GM20431 (cell line): ENCODE results near the gene PRMT7.

Experiments used
- in situ Hi-C: fragments of 300-500 bp; cut with MseI, MboI; formaldehyde crosslinking; loops from one replicate; pipeline ENCODE4 v1.15.0; 2020; ENCODE audit warnings: low sequenced_read_pairs; ENCODE audit not compliant: unreplicated experiment

PRMT7 gene

DNA sequence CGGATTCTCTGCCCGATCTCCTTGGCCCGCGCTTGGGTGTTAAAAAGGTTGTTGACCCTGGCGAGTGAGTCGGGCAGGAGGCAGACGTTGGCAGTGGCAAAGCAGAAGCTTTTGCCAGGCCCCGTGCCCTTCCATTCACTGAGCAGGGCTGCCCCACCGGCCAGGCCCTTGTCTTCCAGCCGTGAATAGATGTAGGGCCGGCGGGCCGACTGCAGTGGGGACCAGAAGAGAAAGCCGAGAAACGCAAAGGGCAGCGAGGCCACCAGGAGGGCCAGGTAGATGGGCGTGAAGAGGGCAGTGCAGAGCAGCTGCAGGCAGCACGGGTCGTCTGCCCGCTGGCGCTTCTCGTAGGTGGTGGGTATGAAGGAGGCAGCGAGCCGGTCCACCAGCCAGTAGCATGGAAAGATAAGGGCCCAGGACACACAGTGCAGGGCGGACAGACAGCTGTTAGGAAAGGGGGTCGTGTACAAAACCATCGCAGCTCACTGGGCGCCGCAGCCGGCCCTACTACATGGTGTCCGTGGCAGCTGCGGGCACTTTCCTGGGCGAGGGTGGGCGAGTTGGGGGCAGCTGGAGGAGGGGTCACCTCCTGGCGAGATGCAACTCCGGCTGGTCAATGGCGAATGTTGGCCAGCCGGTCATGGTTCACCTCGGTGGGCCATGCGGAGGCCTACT is 61.0 kb downstream of the PRMT7 start:
- in situ Hi-C loops = no loop called here

DNA sequence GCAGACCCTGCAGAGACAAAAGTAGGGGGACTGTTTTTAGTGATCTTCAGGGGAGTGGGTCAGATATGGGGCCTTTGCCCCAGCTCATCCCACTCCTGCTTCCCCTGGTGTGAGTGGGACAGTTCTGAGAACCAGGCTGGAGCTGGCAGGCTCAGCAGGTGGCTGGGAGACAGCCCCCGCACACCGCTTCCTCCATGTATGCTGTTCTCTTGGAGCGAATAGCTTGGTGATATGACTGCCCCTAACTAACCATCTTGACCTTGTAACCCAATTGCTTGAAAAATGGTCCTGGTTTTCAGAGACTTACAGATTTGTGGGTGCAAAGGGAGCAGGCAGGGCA is 61.5 kb downstream of the PRMT7 start:
- in situ Hi-C loops = no loop called here

DNA sequence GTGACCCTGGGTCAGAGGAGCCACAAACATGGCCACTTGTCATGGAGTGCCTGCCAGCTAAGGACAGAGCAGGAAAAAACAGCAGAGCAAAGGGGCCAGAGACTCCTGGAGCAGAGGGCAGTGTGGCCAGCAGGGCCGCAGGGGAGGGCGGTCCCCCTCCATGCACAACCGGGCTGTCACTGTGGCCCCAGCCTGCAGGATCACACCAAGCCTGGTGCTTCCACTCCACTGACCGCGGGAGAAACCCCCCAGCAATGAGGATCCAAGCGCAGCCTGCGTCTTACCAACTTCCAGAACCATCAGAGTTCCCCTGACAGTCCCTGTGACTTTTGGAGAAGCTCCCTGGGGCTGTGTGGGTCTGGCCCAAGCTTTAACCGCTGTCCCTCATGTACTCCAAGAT is 62.0 kb downstream of the PRMT7 start:
- in situ Hi-C loops = no loop called here

- in situ Hi-C loops = no loop called here
Measured at GRCh38 chr16:68373528-68374245, 62.9 kb downstream of the PRMT7 start.

DNA sequence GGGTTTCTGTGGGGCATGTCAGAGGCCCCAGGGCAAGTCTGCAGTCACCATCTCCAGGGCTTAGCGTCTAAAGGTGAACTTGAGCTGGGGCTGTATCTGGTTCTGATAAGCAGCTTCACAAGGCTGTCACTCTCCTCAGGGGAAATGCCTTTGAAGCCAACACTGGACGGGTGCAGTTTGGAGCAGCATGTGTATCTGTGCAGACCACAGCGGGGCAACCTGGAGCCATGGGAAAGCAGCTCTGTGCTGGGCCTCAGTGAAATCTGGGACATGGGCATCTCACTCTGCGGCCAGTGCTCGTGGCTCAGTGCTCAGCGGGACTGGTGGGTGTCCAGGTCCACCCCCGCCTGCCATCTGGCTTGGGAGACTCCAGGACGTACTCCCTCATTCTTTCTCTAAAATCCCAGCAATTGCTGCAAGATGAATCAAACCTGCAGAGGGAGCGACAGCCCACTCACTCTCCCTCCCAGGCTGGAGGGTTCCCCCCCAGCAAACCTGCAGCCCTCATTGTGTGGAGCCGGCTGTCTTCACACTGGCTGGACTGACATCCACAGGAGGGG is 63.5 kb downstream of the PRMT7 start:
- in situ Hi-C loops = no loop called here

DNA sequence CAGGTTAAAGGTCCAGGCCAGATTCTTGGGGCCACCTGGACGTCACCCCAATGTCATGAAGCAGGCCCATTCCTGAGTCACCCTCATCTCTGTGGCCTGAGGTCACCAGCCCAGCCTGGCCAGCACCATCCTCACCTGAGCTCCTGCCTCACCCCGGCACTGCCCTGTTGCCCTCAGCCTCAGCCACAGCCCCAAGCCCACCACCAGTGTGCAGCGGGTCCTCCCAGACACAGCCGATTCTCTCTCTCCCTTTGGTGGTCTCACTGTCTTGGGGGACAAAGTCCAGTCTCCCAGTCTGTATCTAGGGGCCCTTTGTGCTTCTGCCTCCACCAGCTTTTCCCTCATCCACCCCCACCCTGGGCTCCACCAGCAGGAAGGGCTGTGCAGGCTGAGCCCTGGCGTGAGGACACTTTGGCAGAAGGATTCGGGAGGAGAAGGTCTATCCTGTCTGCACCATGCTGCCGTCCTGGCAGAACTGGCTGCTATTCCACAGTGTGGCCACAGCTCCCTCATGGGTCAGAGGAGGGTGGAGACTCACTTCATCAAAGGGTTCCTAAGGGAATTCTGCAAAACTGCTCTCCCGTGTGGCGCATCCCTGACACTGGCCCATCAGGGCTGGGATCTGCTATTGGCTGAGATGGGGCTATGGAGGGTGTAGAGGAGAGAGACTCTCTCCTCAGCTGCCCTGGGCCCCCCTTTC is 64.3 kb downstream of the PRMT7 start:
- in situ Hi-C loops = no loop called here

DNA sequence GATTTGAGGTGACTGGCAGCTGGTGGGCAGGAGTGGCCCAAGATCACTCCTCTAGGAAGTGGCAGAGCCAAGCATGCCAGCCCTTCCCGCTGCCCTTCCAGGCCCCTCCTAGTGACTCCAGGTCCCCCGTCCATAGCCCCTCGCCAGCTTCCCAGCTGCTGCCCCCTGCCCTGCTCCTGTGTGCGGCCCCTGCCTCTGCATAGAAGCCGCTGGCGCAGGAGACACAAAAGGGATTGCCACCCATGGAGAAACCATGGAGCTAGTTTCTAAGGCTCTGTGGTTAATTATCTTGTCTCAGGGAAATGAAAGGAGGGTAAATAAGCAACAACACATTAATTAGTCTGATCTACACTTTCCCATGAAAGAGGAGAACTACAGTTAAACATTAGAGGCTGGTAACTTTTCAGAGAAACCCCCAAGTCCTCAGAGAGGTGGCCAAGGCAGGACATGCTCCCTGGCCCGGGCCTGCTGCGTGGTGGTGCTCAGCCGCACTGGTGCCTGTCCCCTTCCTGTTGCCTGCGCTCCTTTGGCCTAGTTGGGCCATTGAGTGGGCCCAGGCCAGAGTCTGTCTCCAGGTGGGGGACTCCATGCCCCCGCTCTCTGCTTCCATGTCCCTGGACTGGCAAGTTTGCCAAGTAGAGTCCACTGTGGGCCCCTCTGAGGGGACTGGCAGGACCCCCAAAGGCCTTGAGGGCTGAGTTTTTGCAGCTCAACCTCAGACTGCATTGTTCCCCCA is 65.2 kb downstream of the PRMT7 start:
- in situ Hi-C loops = no loop called here

DNA sequence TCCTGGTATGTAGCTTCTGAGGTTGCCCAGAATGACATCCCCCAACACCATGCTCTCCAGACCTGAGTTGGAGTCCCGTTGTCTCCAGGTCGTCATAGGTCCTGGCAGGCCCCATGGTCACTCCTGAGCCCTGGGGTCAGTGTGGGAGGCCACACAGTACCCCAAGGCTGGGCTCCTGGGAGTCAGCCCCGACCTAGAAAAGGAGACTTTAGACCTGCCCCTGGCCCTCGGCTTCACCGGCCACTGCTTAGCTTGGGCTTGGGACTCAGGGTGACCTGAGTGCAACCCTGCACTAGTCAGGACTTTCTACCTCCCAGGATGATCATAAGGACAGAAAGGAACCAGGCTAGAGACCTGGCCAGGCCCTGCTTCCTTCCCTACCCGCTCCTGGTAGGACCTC is 65.8 kb downstream of the PRMT7 start:
- in situ Hi-C loops = no loop called here

GRCh38 chr16:68377221-68377620 is 66.4 kb downstream of the PRMT7 start:
- in situ Hi-C loops = no loop called here

GRCh38 chr16:68377667-68378393 is 67.0 kb downstream of the PRMT7 start:
- in situ Hi-C loops = no loop called here

- in situ Hi-C loops = no loop called here
Measured at GRCh38 chr16:68378436-68379415, 67.9 kb downstream of the PRMT7 start.

DNA sequence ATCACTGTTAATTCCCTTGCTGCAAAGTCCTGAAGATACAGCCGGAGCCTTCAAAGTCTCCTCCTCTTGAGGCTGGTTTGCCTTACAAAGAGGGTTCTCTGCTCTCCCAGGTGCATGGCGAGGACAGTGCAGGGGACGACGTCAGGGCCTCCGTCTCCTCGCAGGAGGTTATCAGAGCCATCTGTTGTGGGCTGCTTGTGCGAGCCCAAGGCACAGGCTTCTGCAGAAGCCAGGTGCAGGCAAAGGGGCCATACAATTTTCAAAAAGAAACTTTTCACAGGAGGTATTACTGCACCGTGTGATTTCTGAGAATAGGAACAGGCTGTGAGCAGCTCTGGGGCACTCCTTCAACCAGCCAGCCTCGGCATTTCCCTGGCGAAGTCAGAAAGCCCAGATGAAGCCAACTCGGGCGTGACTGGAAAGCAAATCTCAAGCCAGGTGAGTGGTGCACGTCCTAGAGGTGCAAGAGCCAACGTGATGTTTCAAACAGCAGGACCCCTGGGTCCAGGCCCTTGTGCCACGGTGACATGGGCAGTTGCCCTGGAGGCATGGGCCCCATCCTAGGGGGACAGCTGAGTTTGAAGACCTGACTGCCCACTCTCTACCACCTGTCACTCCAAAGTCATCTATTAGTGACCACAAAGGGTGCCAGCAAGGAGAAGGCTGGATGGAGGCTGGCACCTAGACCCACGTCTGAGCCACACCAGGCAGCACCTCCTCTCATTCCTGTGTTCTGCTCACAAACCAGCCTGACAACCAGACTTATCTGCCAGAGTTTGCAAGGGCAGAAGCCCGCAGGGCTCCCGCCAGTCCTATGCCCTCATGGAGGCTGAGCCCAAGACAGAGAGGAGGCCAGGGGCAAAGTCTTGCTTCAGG is 68.9 kb downstream of the PRMT7 start:
- in situ Hi-C loops = no loop called here

DNA sequence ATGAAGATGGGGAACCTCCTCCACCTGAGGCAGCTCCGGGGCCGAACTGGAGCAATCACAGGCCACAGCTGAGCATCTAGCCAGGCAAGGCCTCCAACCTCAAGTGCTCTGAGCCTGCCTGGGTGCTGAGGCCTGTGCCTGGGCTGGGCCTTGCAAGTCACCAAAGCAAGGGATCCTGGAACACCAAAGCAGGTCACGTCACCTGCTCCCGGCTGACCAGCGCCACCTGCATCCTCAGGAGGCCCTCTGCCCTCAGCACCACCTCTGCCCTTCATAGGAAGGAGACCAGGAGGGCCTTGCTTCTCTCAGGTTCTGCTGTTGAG is 69.5 kb downstream of the PRMT7 start:
- in situ Hi-C loops = no loop called here

DNA sequence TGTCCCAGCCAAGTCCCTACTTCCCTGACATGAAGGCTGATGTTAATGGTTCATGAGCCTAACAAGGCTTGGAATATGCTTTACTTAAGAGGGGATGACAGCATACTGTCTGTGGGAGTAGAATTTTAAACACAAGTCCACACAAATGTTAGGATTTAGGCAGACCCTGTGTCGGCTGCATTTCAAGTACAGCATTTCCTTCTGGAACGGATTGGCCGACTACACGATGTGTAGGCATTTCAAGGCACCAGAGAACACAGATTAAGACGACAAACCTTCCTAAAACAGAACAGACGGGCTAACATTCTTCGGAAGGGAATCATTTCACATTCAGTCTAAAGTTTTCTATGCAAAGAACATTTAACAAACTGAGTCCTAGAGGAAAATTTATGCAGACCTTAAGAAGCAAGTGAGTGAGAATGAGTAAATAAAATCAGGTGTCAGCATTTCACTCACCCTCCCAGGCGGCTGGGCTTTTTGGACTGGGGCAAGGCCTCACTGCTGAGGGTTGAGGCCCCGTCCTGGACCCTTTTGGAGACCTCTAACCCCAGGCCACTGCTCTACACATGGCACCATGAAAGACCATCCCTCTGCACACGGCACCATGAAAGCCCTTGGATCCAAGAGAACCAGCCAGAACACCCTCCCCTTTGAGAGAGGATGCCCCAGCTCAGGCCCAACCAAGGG is 70.0 kb downstream of the PRMT7 start:
- in situ Hi-C loops = no loop called here

DNA sequence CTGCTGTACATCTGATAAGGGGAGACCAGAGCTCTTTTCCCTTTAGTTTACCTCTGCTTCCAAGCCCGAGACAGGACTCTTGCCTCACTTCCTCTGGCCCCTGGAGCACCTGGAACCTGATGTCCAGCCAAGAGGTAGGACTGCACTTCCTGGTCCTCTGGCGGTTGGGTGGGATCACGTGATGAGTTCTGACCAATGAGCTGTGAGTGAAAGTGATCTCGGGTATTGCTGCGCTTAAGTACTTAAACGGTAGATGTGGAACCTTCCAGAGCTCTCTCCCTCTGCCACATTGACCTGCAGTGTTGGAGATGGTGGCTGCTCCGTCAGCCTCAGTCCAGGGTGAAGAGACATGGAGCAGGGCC is 70.5 kb downstream of the PRMT7 start:
- in situ Hi-C loops = no loop called here

GRCh38 chr16:68382296-68382718 is 71.5 kb downstream of the PRMT7 start:
- in situ Hi-C loops = no loop called here

GRCh38 chr16:68383858-68384257 is 73.0 kb downstream of the PRMT7 start:
- in situ Hi-C loops = no loop called here
